ENCODE data around the gene GAS5.
"Not testable (repeated sequence)": the region's sequence is repeated elsewhere in the genome, so short reads cannot be mapped to it uniquely, and the experiment has no call there.

The GAS5 gene

GRCh38 chr1:173868266-173869020 is 654 bp upstream of the GAS5 start, which contains the start of gene ZBTB37:
Gene ZBTB37, plus strand, starts transcription at chr1:173868380. Its CDS starts 1,846 bp downstream, at chr1:173870226.
- DNase-seq = peak; percentile 91

DNA sequence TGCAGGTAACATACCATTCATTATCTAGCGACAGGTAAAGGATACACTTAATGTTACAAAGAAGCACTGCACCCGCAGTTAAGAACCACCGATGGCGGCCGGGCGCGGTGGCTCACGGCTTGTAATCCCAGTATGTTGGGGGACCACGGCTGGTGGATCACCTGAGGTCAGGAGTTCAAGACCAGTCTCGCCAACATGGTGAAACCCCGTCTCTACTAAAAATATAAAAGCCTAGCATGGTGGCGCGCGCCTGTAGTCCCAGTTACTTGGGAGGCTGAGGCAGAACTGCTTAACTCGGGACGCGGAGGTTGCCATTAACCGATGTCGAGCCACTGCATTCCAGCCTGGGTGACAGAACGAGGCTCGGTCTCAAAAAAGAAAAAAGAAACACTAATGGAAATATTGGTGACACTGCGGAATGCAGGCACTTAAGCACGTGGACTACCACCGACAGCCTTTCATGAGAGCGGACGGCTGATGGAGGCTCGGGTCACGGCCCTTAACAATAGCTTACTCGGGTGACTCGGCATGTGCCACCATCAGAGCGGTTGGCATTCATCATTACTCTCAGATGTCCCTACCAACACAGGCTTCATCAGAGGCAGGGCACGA is 542 bp downstream of the GAS5 start:
- no peak for DNase-seq

DNA sequence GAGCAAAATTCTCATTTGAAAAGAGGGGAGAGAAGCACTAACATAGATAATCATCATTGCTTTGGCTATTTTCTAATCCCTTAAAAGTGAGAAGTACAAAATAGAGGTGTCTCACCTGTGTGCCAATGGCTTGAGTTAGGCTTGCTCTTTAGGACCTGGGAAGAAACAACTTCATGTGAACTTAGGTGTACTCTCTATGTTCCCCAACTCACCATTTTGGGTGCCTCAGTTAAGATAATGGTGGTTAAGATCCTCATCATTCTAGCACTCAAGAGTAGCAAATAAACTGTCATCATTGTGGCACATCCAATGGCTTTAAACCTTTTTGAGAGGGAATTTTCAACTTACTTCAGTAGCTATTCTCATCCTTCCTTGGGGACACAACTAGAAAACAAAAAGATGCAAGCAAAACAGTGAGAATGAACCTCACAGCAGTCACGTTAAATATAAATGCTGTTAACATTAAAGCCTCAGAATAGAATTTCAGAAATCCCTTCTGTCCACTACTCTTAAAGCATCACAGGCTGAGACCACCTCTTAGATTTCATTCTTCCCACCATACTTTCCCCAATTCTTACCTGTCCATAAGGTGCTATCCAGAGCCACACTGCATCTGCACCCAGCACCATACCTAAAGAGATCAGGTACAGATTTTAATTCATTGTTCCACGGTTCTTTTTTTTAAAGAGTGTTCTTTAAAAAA is 1.2 kb downstream of the GAS5 start:
- DNase-seq = no peak

GRCh38 chr1:173865468-173866164 is 2.2 kb downstream of the GAS5 start:
- DNase-seq = no peak

DNA sequence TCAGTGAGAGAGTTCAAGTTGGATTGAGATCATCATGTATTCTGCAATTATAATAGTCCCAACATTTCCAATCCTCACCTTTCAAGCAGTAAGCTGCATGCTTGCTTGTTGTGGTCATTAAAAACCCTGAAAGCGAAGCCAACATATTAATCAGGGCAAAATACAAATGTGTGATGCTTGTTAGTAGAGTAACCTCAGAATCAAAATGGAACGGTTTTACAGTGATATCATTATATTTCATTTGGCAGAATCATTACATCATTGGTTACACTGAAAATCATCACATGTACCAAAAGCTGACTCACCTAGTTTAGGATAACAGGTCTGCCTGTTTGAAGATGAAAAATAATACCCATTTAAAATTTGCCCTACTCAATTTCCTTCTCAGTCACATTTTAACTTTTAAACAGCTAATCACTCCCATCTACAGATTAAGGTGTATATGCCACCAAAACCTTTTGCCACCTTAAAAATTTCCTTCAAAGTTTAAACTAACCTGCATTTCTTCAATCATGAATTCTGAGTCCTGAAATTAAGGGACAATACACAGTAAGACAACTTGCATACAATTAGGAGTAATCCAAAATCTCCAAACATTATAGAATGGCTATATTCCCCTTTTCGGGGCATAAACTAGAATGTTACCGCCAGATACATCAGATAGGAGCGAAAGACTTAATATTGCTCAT is 3.5 kb downstream of the GAS5 start:
- no peak for DNase-seq

DNA sequence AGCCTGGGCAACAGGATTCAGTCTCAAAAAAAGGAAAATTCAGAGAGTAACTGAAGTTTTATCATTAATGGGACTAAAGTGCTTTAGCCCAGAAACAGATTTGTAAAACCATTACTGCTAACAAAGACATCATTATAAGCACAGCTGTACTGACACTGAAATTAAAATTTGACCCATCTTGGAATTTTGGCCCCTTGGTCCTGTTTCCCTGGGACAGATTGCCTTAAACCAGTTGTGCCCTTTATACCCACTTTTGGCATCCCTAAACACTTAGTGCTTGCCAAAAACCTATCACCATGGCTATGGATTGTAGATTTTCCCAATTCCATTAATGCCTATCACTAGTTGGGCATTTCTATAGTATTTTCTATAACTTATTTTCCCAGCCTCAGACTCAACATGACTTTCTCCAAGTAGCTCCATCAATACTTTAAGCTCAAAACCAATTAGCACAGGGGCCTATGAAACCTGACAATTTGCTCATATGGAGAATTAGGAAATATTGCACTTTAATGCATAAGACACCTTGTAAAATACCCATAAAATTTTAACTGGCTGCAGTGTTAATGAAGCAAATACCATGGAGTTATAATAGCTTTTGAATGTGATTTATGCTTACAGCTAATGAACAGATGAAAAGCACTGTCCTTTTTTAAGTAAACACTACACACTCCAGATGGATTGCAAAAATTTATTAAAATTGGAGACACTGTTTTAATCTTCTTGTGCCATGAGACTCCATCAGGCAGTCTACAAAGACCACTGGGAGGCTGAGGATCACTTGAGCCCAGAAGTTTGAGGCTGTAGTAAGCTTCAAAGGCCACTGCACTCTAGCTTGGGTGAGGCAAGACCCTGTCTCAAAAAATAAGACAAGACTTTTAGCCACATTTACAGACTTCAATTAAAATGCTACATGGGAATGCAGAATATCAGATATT is 4.3 kb downstream of the GAS5 start:
- DNase-seq = no peak

DNA sequence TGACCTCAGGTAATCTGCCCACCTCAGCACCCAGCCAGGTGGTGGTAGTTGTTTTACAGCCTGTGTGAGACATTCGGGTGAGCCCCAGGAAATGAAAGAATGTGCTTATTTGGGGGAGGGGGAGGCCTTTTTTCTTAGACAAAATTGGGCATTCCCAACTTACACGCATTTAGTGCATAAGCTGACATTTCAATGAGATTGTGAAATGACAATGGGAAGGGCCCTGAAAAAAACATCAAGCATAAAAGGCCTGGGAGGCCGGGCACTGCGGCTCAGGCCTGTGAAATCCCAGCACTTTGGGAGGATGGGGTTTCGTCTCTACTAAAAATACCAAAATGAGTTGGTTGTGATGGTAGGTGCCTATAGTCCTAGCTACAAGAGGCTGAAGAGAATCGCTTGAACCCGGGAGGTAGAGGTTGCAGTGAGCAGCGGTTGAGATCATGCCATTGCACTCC is 5.0 kb downstream of the GAS5 start:
- DNase-seq = no peak

DNA sequence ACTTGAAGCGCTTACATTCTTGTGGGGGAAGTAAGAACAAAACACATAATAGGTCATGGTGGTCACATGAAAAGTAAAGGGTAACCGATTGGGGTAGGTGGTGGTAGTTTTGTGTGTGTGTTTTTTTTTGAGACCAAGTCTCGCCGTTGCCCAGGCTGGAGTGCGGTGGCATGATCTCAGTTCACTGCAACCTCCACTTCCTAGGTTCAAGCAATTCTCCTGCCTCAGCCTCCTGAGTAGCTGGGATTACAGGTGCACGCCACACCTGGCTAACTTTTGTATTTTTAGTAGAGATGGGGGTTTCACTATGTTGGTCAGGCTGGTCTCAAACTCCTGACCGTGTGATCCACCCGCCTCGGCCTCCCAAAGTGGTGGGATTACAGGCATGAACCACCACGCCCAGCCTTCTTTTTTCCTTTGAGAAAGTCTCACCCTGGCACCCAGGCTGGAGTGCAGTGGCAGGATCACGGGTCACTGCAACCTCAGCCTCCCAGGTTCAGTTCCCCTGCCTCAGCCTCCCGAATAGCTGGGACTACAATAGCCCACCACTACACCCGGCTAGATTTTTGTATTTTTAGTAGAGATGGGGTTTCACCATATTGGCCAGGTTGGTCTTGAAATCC is 5.5 kb downstream of the GAS5 start:
- not testable (repeated sequence) for DNase-seq

DNA sequence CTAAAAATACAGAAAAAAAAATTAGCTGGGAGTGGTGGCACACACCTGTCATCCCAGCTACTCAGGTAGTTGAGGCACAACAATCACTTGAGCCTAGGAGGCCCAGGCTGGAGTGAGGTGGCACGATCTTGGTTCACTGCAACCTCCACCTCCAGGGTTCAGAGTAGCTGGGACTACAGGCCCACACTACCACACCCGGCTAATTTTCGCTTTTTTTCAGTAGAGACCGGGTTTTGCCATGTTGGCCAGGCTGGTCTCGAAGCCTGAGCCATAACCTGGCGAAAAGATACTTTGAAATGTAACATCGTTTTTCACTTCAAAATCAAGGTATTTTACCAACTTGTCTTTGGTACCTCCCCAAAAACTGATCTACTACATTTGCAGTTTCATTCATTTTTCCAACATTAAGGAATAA is 6.1 kb downstream of the GAS5 start:
- no peak for DNase-seq

GRCh38 chr1:173860065-173860464 is 7.7 kb downstream of the GAS5 start:
- DNase-seq = no peak

- not testable (repeated sequence) for DNase-seq
These were observed 8.2 kb downstream of the GAS5 start for GRCh38 chr1:173859547-173859946.

- DNase-seq = no peak
These were observed 10.3 kb downstream of the GAS5 start for GRCh38 chr1:173857363-173857917.

DNA sequence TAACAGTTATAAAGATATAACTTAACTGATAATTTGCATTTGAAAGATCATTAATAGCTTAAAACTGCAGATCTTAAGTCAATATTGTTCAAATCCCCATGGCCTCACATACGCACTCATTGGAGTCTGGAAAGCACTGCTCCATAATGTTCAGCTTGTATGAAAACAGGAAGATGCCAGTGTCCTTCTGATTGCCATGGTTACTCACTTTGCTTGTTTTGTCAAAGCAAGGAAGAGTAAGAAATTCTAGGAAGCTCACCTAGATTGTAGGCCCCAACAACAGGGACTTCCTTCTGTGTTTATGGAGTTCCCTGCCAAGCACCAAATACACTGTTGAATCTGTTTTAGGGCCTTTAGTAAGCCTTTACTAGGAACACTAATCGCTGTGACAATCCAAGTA is 10.9 kb downstream of the GAS5 start:
- DNase-seq = no peak

DNA sequence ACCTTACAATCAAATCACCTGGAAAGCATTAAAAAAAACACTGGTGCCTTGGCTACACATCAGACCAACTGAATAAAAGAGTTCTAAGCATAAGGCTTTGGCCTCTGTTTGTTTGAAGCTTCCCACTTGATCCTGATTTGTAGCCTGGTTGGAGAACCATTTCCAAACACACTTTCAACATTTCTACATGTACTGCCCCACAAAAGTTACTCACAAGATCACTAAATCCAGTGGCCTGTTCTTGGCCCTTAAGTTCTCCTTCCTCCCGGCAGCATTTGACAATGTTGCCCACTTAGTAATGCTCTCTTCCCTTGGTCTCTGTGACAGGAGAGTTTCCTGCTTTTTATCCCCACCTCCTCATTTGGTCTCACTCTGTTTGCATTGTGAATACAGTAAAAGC is 11.8 kb downstream of the GAS5 start:
- DNase-seq = no peak

DNA sequence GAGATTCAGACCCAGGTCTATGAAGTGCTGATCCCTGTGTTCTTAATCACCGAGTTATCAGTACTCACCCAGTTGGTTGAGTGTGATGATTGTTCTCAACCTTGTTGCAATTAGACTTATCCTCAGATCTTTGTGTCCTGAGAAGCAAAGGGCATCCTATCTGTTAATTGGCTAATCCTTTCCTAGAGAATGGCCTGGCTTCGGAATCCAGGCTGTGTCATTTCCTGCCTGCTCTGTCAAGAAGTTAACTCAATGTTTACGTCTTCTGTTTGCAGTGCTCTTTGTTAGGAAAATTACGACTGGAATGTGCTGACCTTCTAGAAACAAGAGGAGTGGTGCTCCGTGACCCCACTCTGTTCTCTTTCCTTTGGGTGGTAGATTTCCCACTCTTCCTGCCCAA is 14.7 kb downstream of the GAS5 start:
- DNase-seq = no peak

- DNase-seq = no peak
These were observed 15.7 kb downstream of the GAS5 start for GRCh38 chr1:173852105-173852504.

- no peak for DNase-seq
These were observed 35.0 kb downstream of the GAS5 start for GRCh38 chr1:173832748-173833147.

- DNase-seq = no peak
These were observed 40.2 kb downstream of the GAS5 start for GRCh38 chr1:173827611-173828010.

DNA sequence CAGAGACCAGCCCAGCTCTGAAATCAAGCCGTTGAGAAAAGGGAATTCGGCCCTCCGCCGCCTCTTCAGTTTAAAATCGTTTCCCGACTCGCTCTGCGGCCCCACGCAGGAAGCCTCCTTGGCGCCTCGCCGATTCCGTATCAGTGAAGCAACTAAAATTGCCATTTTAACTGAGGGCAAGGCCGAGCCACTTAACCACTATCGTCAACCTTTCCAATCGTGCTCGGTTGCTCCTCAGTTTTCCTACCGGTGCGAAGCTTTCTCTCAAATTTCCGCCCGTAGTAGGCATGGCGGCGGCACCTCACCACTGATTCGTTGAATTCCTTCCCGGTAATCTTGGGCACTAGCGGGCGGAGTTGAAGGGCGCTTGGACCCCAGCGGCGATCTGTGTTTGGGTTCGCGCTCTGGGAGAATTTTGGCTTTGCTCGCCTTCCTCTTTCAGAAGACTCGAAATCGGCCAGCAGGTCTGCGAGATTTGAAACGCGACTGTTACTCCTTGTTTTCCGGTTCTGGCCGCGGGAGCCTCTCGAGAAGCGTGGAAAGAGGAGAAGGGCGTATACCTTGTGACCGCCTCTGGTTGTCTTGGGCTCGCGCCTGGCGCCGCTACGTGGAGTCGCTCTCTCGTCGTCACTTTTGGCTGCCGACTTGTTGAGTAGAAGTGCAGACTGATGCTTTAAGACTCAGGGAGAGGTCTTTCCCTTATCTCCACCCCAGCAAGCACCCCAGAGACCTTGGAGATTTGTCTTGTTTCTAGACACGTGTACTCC is 43.3 kb downstream of the GAS5 start, which contains the start of the genes CENPL and DARS2:
Gene CENPL, minus strand, starts transcription at position 569 of the 767 bp plus-strand sequence. CDS start 13,584 bp downstream, outside the sequence.
Gene DARS2, plus strand, starts transcription at position 359 of the 767 bp plus-strand sequence. CDS start 557 bp downstream, outside the sequence.
- DNase-seq = peak; percentile 99
